Stimulated activated CD8-positive, alpha-beta memory T cell treated with anti-CD3 and anti-CD28 coated beads, Interleukin-7, amount 100 ng/mL, for 1 hour (primary cell): ENCODE measurements around the gene RGS1.

Experiments
- DNase-seq, 2 donors: peaks; one replicate each; pipeline ENCODE4 v3.0.0-alpha.2; 2020; ENCODE audit warnings: low read depth in 2 of 2

Gene RGS1

DNA sequence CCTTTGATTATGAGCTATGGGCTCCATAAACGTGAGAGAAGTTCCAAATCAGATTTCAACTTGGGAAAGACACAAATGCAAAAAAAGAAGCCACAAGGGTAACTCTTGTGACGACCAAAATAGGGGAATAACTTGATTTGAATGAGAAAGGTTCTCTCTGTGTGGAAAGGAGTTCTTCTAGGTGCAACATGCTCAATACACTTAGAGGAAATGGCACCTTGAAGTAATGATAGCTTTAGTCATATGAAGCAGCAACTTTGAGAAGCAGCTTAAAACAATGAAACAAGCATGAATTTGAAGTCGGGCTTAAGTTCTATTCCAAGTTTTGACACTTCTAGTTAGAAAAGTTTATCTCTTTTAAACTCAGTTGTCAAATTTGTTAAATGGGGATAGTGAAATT is 21.8 kb upstream of the RGS1 start:
- DNase-seq, result no peak

DNA sequence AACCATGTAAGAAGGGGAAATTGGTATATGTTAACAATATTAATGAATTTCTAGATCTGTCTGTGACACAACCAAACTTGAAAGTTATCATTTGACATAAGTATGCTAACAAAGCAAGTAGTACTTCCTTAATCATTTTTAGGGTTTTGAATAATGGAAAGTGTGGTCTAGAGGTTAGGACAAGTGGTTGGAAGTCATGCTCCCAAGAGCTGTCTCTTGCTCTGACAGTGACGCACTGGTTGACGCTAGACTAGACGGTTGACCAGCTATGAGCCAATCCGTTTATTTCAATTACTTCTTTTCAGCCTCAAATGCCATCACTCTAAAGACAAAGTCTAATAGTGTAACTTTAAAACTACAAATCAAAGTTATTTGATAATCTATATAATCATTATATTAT is 20.7 kb upstream of the RGS1 start:
- no peak for DNase-seq

DNA sequence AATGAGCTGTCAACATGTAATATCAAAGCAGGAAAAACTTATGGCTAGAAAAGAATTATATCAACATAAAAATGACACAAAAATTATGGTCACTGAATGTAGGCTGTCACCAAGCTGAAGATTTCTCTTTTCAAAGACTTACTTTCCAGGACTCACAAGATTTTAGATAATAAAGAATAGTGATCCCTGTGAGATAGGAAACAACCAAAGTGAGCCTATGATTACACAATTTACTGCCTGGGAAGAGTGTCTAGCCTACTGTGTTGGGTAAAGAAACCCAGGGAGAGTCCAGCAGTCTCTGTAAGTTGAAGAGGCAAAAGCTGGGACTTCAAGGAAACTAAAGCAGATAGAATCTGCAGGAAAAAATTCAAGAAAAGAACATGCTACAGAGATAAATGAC is 20.2 kb upstream of the RGS1 start:
- no peak for DNase-seq

DNA sequence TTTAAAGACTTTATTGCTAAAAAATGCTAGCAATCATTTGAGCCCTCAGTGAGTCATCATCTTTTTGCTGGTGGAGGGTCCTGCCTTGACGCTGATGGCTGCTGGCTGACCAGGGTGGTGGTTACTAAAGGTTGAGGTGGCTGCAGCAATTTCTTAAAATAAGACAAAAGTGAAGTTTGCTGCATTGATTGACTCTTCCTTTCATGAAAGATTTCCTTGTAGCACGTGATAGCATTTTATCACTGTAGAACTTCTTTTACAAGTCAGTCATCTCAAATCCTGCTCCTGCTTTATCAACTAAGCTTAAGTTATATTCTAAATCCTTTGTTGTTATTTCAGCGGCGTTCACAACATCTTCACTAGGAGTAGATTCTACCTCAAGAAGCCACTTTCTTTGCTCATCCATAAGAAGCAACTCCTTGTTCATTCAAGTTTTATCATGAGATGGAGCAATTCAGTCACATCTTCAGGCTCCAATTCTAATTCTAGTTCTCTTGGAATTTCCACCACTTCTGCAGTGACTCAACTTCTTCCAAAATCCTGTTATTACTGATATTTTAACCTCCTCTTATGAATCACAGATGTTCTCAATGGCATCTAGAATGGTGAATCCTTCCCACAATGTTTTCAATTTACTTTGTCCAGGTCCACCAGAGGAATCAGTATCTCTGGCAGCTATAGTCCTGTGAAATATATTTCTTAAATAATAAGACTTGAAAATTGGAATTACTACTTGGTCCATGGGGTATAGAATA is 17.6 kb upstream of the RGS1 start:
- DNase-seq, result no peak

DNA sequence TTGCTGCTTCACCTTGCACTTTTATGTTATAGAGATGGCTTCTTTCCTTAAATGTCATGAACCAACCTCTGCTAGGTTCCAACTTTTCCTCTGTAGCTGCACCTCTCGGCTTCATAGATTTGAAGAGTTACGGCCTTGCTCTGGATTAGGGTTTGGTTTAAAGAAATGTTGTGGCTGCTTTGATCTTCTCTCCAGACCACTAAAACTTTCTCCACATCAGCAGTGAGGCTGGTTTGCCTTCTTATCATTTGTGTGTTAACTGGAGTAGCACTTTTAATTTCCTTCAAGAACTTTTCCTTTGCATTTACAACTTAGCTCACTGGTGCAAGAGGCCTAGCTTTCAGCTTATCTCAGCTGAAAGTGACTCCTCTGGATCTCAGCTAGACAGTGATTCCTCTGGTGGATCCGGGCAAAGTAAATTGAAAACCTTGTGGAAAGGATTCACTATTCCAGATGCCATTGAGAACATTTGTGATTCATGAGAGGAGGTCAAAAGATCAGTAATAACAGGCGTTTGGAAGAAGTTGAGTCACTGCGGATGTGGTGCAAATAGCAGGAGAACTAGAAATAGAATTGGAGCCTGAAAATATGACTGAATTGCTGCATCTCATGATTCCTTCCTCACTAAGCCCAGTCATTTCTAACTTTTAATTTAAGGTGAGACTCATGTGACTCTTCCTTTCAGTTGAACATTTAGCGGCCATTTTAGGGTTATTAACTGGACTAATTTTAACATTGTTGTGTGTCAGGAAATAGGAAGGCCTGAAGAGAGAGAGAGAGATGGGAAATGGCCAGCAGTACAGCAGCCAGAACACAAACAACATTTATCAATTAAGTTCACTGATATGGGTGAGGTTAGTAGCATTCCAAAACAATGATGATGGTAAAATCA is 16.2 kb upstream of the RGS1 start:
- no peak for DNase-seq

DNA sequence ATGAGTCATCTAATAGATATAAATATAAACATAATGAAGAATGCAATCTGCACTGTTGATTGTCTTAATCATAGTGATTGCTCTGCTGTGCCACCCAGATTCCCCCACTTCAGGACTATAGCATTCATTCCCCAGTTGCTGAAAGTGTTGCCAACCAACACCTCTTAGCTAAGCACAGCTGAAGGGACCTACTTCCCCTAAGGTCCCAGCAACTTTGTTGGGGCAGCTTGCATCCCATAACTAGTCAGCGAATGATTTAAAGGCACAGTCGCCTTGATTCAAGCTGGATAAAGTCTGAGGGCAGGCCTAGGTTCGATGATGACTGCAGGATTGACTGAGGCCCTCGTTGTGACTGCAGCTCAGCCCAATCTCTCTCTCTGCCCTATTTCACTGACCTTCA is 14.3 kb upstream of the RGS1 start:
- DNase-seq, result no peak

DNA sequence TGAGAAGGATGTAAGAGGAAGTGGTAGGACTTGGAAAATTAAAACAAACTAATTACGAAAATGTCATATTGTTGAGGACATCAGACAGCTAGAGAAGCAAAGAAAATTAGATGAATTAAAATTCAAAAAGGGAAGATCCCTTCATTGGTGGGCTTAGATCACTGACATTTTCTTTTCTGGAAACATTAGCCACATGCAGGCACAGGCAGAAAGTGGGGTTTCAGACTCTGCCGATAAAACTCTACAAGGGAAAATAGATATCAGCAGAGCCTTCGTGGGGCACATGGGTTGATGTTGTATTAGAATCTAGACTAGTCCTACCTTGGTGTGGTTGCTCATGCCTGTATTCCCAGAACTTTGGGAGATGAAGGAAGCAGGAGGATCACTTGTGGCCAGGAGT is 12.4 kb upstream of the RGS1 start:
- no peak for DNase-seq

DNA sequence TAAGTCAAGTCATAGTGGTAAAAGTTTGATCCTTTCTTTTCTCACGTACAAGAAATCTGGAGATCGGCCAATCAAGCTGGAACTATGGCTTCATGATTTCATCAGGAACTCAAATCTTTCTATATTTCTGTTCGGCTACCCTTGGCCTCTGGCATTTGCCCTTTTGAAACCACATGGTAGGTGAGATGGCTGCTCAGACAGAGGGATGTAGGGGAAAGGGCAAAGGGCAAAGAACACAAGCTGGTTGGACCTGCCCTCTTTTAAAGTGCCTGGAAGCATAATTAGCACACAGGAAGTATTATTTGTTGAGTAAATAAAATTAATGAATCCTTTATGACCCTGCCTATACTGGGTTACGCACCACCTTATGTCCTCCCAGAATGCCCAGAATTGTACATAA is 11.5 kb upstream of the RGS1 start:
- no peak for DNase-seq

DNA sequence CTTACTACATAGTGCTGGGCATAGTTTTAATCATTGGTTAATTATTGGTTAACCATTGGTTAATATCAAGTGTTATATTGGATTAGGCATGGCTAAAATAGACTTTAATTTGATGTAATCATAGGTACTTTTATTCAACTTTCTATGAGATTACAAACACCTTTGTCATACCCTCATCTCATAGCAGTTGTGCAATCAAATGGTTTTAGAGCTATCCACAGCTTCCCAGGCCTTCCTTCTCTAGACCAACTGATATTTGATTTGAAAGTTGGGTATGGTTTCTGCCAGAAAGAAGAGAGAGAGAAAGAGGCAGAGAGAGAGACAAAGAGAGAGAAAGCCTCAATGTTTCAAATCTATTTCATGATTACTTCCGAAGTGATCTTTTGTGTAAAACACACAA is 9.6 kb upstream of the RGS1 start:
- DNase-seq, result no peak

DNA sequence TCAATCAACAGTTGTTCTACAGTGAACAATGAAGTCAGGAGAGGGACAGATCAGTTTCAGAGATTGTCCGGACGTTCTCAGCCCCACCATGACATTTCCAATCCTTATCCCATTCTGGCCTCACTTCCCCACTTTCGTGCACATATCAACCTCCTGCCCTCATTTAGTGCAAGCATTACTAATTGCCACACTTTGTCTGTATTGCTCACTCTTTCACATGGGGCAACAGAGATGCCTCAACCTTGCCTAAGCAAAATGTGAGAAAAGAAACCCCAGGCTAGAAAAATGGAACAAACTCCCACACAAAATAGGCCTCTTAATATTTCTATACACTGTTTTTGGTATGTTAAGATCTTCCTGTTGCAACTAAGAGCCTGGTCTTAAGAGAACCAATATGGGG is 8.9 kb upstream of the RGS1 start:
- DNase-seq, result no peak

DNA sequence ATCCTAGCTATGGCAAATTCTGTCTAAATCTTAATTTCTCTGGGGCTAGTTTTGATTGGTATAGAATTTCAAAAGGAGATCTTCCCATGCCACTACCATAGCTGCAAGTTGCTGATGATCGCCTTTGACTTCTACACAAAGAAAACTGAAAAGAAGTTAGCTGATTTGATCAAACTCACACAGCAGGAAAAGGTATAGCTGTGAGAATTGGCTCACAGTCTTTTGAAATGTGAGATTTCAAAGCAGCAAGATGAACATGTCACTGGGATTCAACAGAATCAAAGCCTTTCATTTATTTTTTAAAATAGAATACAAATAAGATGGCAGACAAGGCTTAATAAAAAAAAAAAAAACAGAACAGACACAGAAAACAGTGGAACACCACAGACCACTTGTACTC is 7.5 kb upstream of the RGS1 start:
- no peak for DNase-seq

DNA sequence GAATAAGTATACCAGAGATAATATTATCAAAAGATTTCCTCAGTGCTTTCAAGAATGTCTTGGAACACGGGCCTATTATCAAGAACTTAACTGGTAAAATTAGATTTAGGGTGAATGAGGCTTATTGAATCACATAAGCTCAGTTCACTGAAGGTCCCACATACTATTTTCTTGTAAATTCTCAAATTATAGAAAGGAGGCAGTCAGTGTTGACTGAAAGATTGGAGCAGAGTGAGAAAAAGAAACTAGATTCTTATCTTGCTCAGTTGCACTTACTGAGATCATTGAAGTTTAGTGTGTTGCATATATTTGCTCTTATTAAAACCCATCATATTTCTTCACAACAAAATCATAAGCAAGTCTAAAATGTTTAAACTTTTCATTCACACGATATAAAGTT is 3.9 kb upstream of the RGS1 start:
- no peak for DNase-seq

DNA sequence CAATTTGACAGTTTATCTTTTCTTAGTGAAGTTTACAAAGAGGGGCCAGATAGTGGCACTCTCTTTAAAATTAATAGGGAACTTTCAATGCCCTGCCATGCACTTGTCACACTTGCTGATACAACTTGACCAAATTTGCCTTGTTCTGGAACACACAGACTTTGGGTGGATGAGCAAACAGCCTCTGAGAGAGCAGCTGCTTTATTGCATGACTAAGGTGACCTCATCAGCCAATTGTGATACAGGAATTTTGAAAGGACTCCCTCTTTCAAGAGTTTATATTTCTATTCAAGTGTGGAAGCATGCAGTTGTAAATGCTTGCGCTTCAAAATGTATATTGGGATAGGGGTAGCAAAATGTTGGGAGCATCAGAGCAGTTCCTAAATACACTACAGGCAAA is 2.1 kb upstream of the RGS1 start:
- DNase-seq, result no peak

DNA sequence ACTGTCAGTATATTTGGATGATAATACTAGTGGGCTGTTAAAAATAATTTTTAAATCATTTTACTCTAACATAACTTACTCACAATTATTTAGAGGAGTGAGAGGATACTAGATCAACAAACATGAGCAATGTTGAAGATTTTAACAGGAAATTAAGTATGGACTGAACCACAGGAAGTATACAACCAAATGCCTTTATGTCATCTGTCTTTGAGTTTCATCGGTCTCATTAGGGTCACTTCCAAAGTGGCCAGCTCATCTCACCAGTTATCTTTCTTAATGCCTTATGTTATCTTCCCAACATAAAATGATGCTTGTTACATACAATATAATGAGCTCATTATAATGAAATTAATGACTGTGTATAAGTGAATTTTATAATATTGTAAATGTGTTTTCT is 1.5 kb upstream of the RGS1 start:
- no peak for DNase-seq

DNA sequence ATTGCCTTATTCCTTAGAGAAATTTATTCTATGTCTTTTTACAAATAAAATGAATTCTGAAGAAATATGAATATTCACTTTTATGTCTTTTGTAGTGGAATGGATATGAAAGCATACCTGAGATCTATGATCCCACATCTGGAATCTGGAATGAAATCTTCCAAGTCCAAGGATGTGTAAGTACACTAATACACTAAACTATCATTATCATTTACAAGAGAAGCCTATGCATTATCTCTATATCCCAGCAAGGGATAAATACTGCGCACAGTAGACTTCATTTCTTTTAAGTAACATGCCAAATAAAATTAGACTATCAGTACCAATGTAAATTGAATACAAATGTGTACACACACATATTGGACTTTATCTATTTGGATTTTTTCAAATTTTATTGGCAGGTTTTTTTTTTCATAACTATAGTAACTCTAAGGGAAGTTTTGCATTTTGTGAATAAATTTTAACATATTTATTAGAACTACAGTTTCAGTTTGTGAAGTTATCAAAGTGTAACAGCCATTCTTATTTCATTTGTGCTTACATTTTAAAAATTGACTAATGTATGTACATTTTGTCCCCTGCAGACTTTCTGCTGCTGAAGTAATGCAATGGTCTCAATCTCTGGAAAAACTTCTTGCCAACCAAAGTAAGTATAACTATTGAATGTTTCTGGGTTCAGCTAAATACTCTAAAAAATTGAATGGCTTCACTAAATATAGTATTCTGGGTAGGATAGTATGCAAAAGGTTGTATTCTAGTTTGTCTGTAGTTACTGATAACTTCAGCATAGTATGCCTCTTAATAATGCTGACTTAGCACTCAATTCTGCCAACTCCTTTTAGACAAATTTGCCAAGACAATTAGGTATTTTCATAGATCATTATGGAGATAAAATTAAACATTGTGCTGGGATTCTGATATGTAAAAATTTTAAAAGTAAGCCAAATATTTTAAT is 894 bp downstream of the RGS1 start:
- no peak for DNase-seq

DNA sequence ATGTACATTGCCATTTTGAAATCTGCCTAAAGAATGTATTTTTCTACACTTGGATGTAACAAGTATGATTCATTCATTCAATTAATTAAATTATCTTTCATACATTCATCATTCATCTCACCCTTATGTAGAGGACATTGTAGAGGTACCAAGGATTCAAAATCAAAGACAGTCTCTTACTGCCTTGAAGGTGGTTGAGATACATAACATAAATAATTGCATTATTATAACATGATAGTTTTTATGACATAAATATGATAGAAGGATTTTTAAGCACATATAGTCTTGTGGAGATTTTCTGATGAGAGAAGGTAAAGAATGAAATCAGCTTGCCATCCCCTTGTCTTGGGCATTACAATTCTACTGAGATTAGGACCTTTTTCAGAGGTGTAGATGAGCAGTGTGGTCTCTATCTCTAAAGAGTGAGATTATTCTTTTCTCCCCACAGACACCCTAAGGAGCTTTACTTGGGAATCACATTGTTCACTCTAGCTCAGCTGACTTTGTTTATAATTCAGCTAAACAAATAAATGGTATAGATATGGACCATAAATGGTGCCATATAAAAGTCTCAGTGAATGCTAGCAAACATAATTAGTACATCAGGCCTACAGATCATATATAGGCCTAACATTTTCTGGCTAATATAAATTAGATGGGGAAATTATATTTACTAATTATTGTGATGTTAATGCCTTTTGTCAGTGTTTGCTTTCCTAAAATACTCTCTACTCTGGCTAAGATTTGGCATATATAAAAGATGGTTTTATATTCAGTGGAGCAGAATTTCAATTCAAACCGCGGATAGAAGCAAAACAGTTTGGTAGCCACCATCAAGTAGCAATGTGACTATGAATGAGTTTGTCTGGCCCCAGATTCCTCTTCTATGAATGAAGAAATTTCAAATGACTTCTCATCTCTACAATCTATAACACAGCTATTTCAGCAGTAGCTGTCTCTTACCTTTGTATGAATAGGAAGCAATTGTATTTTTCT is 1.9 kb downstream of the RGS1 start:
- no peak for DNase-seq

DNA sequence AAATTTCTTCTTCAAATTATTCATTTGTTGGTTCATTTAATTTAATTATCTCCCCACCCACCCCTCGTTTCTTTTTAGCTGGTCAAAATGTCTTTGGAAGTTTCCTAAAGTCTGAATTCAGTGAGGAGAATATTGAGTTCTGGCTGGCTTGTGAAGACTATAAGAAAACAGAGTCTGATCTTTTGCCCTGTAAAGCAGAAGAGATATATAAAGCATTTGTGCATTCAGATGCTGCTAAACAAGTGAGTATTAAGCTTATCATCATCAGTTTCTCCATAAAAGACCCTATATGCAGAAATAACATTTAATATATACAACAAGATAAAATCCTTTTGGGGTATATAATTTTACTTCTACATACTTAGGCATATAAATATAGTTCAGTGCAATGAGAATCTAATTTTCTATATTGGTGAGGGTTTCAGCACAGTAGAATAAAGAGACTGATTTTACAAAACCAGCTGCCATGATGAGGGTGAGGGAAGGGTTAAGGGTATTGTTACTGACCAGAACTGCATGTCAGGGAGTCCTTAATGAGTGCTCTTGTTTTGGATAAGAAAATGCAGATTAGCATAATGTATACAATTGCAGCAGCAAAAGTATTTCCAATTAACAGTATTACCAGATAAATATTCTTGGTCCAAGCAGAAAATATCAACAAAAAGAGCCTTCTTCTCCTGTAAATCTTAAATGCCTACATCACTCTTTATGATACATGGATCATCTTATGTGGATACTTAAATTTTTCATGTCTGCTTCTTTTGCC is 2.8 kb downstream of the RGS1 start:
- DNase-seq, result no peak

DNA sequence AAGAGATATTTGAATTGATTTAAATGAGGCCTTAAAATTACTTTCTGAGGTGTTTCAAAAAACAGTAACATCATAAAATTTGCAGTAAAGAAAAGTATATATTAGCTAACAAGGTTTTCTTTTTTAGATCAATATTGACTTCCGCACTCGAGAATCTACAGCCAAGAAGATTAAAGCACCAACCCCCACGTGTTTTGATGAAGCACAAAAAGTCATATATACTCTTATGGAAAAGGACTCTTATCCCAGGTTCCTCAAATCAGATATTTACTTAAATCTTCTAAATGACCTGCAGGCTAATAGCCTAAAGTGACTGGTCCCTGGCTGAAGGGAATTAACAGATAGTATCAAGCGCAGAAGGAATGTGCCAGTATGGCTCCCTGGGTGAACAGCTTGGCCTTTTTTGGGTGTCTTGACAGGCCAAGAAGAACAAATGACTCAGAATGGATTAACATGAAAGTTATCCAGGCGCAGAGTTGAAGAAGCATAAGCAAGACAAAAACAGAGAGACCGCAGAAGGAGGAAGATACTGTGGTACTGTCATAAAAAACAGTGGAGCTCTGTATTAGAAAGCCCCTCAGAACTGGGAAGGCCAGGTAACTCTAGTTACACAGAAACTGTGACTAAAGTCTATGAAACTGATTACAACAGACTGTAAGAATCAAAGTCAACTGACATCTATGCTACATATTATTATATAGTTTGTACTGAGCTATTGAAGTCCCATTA is 3.6 kb downstream of the RGS1 start:
- DNase-seq, result no peak

DNA sequence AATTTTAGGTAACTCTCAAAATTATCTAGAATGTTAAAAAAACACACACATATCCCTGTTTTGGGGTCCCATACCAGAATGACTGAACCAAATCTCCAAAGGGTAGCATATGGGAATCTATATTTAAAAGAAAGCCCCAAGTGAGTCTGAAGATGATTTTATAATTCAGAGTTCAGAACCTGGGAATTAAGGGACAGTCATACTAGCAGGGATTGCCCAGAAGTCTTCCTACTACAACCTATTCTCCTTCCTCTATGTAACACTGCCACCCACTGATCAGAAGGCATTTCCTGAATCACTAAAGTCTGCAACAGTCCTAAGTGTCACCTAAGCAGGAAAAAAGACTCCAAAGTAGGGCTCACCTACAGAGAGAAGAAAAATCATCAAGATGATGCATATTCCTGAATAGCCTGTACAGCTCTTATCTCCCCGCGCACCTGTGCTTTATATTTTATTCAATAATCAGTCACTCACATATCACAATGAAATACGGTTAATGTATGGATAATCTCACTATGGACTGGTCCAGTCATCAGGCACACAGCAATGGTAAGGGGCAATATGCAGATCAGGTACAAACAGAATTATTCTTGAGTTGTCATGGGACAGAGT is 4.9 kb downstream of the RGS1 start:
- DNase-seq, result no peak
